Left colon (tissue), 2 donors: Measurements from ENCODE around the gene ATP5PD. TPM values are rescaled to one million over a fixed set of nuclear protein-coding genes. Genes with fewer than 3 reads are reported as not detected.
"Not testable (repeated sequence)": the region's sequence is repeated elsewhere in the genome, so short reads cannot be mapped to it uniquely, and the experiment has no call there.

Experiments
- ATAC-seq: fragments of 200-7000 bp; cut with Tn5 transposase; one replicate; pipeline ENCODE4 v1.9.1; 2020; ENCODE audit warnings: mild to moderate bottlenecking, moderate library complexity
- DNase-seq, 2 donors: peaks; one replicate each; pipeline ENCODE4 v3.0.0-alpha.2; 2020
- intact Hi-C, 2 donors: fragments of 100-400 bp; cut with DNase I in 1 of 2; cut with micrococcal nuclease in 1 of 2; formaldehyde crosslinking; loops; one replicate each; pipeline versions ENCODE4 v1.11.2 to v1.14.0; 2022; cut with DNase I, micrococcal nuclease
- total RNA-seq, 2 donors: library from RNA; stranded (reverse); fragmentation: NEBNext Ultra II Directional; extraction: Animal tissue kit (Norgen Biotek cat#: 25700); gene quantifications; one replicate each; pipeline ENCODE4 v1.2.1, GENCODE V29; 2021
- donor health status: DM: no; HTN: no; CAD: no.
- donor health status: DM: yes; HTN: yes; CAD: no.

The ATP5PD gene
- total RNA-seq, 2 donors from 2014 or later, result 310 to 381 TPM

- ATAC-seq (no peak), DNase-seq (no peak)
- intact Hi-C loops, result no loop called here
These were observed 14.3 kb upstream of the ATP5PD start for GRCh38 chr17:75061055-75061438.

GRCh38 chr17:75060434-75061054, 13.8 kb upstream of the ATP5PD start:
- DNase-seq (no peak), ATAC-seq (no peak)
- intact Hi-C loops, result no loop called here

- ATAC-seq (peak; percentile 82), DNase-seq (peak in 1 of 2 donors; percentile 22)
- intact Hi-C loops, result no loop called here
These were observed 12.9 kb upstream of the ATP5PD start for GRCh38 chr17:75059369-75060345.

- ATAC-seq (no peak), DNase-seq (no peak)
- intact Hi-C loops, result no loop called here
These were observed 5.2 kb upstream of the ATP5PD start for GRCh38 chr17:75051941-75052340.

GRCh38 chr17:75049706-75050105, 2.9 kb upstream of the ATP5PD start:
- intact Hi-C loops, result no loop called here
- no peak for DNase-seq

GRCh38 chr17:75049057-75049456, 2.3 kb upstream of the ATP5PD start:
- DNase-seq (no peak), ATAC-seq (no peak)
- intact Hi-C loops, result no loop called here

More at GRCh38 chr17:75049706-75050105, 2.9 kb upstream of the ATP5PD start:
- no peak for ATAC-seq

- intact Hi-C loops, result no loop called here
- no peak for DNase-seq
- ATAC-seq, result no peak
These were observed 1.6 kb upstream of the ATP5PD start for GRCh38 chr17:75048249-75048878.

- ATAC-seq, result no peak
- intact Hi-C loops, result no loop called here
These were observed 779 bp upstream of the ATP5PD start for GRCh38 chr17:75047398-75048098.

GRCh38 chr17:75045946-75046406, 793 bp downstream of the ATP5PD start:
- intact Hi-C loops, DNase-seq, ATAC-seq: not testable (repeated sequence)

More at GRCh38 chr17:75047398-75048098, 779 bp upstream of the ATP5PD start:
- DNase-seq, result peak; percentile 54 to 69

- DNase-seq, result no peak
- ATAC-seq, result no peak
- intact Hi-C loops, result no loop called here
These were observed 2.1 kb downstream of the ATP5PD start for GRCh38 chr17:75044716-75045115.

GRCh38 chr17:75043789-75044188, 3.0 kb downstream of the ATP5PD start:
- DNase-seq, intact Hi-C loops, ATAC-seq: not testable (repeated sequence)

- DNase-seq, result no peak
- no peak for ATAC-seq
- intact Hi-C loops, result no loop called here
These were observed 5.0 kb downstream of the ATP5PD start for GRCh38 chr17:75041656-75042280.

- intact Hi-C loops, result loop anchor here in 1 of 2 donors (10.0 kb wide), 1 partner anchor 54 kb away; the partner anchor contains the start of gene CDR2L
- ATAC-seq (no peak), DNase-seq (no peak)
These were observed 7.5 kb downstream of the ATP5PD start for GRCh38 chr17:75039238-75039637.

- intact Hi-C loops, result loop anchor here in 1 of 2 donors (10.0 kb wide), 1 partner anchor 52 kb away; the partner anchor contains the start of gene CDR2L
- peak; percentile 90 to 91 for DNase-seq
- ATAC-seq, result peak; percentile 61
These were observed 10.0 kb downstream of the ATP5PD start for GRCh38 chr17:75036643-75037268.

GRCh38 chr17:75034236-75034908, 12.4 kb downstream of the ATP5PD start:
- DNase-seq (peak; percentile 84 to 85), ATAC-seq (peak; percentile 62)
- intact Hi-C loops, result loop anchor here in 1 of 2 donors (10.0 kb wide), 1 partner anchor 50 kb away; the partner anchor contains the start of gene CDR2L

GRCh38 chr17:75033346-75034235, 13.2 kb downstream of the ATP5PD start:
- ATAC-seq, result peak; percentile 45
- DNase-seq, result peak; percentile 83 to 89
- intact Hi-C loops, result loop anchor here in 1 of 2 donors (10.0 kb wide), 1 partner anchor 49 kb away; the partner anchor contains the start of gene CDR2L
